NT2/D1 (cell line): Measurements from ENCODE around the gene CHRNA1.

Source experiments
- SUZ12 ChIP-seq: IDR thresholded peaks from 2 replicates; pipeline ENCODE4 v1.6.1; 2011; ENCODE audit not compliant: insufficient read length, insufficient read depth; ENCODE audit errors: extremely low read depth
- YY1 ChIP-seq: IDR thresholded peaks from 2 replicates; pipeline ENCODE4 v1.6.1; 2011; ENCODE audit not compliant: insufficient read length, insufficient read depth
- ZNF274 ChIP-seq: IDR thresholded peaks from 2 replicates; pipeline ENCODE4 v1.6.1; 2011; ENCODE audit warnings: mild to moderate bottlenecking, low read depth, low read length

DNA sequence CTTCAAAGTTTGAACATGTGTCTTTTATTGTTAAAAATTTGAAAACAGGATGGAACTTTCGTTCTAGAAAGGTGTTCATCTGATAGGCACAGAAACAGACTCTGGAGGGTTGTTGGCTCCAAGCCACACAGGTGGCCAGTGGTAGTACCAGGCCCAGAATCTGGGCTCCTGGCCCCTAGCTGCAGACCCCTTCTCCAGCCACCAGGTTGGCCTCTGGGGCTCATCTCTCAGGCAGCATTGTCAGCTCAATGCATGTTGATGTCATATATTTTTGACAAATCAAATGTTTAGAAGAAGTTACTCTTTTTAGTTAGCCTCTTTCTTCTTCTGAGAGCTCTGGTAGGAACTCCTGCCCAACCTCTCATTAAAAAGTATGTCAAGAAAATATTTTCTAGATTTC is 34.5 kb upstream of the CHRNA1 start:
- TF ChIP-seq YY1 = no peak
- TF ChIP-seq ZNF274 = no peak
- no peak for TF ChIP-seq SUZ12
